Measurements from ENCODE around the gene CHN2.
"Not testable (repeated sequence)": the region's sequence is repeated elsewhere in the genome, so short reads cannot be mapped to it uniquely, and the experiment has no call there.

Gene CHN2

DNA sequence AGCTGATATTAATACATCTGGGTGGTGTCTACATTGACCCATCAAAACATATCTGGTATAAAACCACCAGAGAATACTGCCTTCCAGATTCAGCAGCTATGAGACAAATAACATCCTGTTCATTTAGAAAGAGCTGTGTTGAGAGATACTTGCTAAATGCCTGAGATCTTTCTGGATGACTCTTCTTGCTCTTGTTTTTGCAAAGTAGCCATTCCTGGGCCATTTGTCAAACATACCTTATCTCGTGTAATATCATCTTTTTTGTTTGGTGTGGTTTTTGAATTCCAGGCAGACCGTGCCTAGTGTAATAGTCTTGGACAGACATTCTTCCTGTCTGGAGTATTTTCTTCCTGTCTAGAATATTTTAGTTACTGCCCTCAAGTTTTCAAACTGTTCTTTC lies 294.4 kb downstream of the CHN2 start:
- no peak for DNase-seq (ENCODE audit: low read depth, low spot score)

- DNase-seq (ENCODE audit: low read depth, low spot score), result no peak
Observed at GRCh38 chr7:29490094-29490607, 295.6 kb downstream of the CHN2 start.

- DNase-seq (ENCODE audit: low read depth, low spot score), result no peak
Observed at GRCh38 chr7:29494350-29494749, 299.8 kb downstream of the CHN2 start.

DNA sequence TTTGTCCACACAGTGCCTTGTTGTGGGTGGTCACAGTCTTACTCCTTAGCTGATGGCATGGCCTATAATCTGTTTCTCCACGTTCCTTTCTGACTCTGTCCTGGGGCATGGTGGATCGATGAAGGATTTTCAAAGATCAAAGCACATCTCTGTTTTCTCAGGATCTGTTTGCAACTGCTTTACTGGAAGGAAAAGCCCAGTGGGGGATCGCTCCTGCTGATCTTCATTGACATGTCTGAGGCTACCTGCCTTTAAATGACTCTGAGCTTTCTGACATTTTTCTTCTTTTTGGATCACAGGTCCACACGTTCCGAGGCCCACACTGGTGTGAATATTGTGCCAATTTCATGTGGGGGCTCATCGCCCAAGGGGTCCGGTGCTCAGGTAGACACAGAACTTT lies 301.1 kb downstream of the CHN2 start:
- DNase-seq (ENCODE audit: low read depth, low spot score), result no peak

DNA sequence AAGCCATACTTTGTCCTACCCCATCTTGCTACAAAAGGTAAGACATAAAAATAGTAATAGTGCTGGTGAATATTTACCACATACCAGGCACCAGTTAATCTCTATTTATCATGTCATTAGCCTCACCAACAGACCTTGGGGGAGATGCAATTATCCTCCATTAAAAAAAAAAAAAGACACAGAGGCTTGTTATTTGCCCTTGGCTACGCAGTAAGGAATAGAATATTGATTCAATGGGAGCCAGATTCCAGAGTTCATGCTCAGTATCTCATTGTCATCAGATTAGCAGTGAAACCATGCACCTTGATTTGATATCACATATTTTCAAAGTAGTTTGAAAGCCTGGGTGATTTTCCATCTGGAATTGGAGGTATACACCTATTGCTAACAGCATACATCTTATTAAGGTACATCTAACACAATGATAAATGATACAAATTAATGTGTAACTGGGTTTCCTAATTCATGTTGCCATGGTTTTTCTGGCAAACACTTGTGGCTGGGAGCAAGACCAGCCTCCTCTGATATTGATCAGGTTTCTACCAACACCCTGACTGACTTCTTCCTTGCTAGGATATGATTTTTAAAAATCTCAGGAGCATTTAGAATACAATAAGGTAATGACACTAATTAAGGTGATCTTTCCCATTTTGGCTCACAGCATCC lies 301.9 kb downstream of the CHN2 start:
- no peak for DNase-seq (ENCODE audit: low read depth, low spot score)

DNA sequence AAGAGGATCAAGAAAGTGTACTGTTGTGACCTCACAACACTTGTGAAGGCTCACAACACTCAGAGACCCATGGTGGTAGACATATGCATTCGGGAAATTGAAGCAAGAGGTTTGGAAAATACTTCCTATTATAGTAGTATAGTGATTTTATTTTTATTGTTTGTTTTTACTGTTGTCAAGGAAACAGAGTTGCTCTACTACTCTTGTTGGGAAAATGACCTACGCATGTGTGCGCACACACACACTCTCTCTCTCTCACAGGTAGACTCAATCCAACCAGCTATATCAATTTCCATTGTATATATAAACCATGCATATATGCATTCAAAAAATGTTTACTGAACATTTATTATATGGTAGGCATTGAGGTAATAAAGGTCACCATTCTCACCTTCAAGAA lies 305.4 kb downstream of the CHN2 start:
- DNase-seq (ENCODE audit: low read depth, low spot score), result no peak

GRCh38 chr7:29500719-29501118 lies 306.1 kb downstream of the CHN2 start:
- no peak for DNase-seq (ENCODE audit: low read depth, low spot score)

GRCh38 chr7:29502133-29502532 lies 307.6 kb downstream of the CHN2 start:
- no peak for DNase-seq (ENCODE audit: low read depth, low spot score)

GRCh38 chr7:29505931-29506330 lies 311.4 kb downstream of the CHN2 start:
- DNase-seq (ENCODE audit: low read depth, low spot score), result no peak

DNA sequence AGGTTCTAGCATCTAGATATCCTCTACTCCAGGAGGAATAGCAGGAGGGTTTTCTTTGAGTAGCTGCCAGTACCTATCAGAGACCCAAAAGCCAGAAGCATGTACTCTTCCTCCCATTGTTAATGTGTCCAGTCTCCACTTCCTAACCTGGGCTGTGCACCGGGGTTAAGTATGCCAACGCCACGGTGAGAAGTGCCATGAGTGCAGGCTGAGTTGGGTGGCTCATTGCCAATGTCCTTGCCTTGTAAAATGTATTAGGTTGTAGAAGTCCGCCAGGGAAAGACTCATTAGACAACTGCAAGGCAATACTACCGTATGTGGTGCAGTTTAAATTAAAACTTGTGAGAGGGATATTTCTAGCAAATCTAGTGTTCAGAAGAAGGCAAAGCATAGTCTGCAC lies 314.0 kb downstream of the CHN2 start:
- no peak for DNase-seq (ENCODE audit: low read depth, low spot score)

GRCh38 chr7:29510028-29510427 lies 315.5 kb downstream of the CHN2 start:
- no peak for DNase-seq (ENCODE audit: low read depth, low spot score)

- no peak for DNase-seq (ENCODE audit: low read depth, low spot score)
Observed at GRCh38 chr7:29511337-29511736, 316.8 kb downstream of the CHN2 start.

DNA sequence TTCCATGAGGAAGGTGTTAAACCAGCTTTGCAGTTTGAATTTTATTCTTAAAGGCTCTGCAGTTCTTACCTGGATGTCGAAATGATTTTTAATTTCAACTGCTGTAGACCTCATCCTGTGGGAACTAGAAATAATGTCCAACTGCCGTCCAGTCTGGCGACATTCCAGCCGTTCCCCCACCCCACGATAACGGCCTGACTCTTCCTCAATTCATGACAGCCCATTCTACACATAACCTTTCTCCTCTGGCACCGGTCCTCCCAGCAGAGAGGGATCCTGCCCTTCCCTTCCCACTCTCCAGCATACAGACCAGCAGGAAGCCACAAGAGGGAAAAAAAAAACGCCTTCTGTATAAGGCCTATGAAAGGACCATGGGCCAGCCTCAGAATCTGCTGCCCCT lies 317.3 kb downstream of the CHN2 start:
- no peak for DNase-seq (ENCODE audit: low read depth, low spot score)

GRCh38 chr7:29516491-29516890 lies 321.9 kb downstream of the CHN2 start:
- no peak for DNase-seq (ENCODE audit: low read depth, low spot score)

DNA sequence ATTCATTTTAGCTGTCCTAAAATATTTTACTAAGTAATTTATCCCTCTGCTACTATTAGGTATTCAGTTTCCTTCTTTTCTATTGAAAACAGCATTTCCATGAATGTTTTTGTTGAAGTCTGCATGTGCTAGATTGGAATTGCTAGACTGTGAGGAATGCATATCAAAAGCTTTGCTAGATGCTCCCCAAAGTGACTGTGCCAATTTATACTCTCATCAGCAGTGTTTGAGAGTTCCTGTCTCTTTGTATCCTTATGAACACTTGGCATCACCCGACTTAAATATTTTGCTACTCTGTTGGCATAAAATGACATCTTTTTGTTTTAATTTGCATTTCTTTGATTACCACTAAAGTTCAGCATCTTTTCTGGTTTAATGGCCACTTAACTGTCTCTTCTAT lies 324.0 kb downstream of the CHN2 start:
- no peak for DNase-seq (ENCODE audit: low read depth, low spot score)

DNA sequence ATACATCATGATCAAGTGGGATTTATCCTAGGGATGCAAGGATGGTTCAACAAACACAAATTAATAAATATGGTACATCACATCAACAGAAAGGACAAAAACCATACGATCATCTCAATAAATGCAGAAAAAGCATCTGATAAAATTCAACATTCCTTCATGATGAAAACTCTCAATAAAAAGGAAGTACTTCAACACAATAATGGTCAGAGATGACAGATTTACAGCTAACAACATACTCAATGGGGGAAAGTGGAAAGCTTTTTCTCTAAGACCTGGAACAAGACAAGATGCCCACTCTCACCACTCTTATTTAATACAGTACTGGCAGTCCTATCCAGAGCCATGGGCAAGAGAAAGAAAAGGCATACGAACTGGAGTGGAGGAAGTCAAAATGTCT lies 329.2 kb downstream of the CHN2 start:
- DNase-seq (ENCODE audit: low read depth, low spot score), result no peak

- no peak for DNase-seq (ENCODE audit: low read depth, low spot score)
Observed at GRCh38 chr7:29527505-29528108, 333.0 kb downstream of the CHN2 start.

GRCh38 chr7:29528526-29528925 lies 334.0 kb downstream of the CHN2 start:
- not testable (repeated sequence) for DNase-seq (ENCODE audit: low read depth, low spot score)

Measured in activated naive CD8-positive, alpha-beta T cell treated with anti-CD3 and anti-CD28 coated beads, Interleukin-2, amount 50 U/mL, for 16 hours (primary cell).